Measurements from ENCODE around the gene CMIP.
"Not testable (repeated sequence)": the region's sequence is repeated elsewhere in the genome, so short reads cannot be mapped to it uniquely, and the experiment has no call there.

DNA sequence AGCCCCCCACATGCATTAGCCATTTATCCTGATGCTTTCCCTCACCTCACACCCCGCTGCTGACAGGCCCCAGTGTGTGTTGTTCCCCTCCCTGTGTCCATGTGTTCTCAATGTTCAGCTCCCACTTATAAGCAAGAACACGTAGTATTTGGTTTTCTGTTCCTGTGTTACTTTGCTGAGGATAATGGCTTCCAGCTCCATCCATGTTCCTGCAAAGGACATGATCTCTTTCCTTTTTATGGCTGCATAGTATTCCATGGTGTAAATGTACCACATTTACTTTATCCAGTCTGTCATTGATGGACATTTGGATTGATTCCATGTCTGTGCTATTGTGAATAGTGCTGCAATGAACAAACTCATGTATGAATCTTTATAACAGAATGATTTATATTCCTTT, 39.6 kb upstream of the CMIP start:
- TF ChIP-seq, protein P1, sequence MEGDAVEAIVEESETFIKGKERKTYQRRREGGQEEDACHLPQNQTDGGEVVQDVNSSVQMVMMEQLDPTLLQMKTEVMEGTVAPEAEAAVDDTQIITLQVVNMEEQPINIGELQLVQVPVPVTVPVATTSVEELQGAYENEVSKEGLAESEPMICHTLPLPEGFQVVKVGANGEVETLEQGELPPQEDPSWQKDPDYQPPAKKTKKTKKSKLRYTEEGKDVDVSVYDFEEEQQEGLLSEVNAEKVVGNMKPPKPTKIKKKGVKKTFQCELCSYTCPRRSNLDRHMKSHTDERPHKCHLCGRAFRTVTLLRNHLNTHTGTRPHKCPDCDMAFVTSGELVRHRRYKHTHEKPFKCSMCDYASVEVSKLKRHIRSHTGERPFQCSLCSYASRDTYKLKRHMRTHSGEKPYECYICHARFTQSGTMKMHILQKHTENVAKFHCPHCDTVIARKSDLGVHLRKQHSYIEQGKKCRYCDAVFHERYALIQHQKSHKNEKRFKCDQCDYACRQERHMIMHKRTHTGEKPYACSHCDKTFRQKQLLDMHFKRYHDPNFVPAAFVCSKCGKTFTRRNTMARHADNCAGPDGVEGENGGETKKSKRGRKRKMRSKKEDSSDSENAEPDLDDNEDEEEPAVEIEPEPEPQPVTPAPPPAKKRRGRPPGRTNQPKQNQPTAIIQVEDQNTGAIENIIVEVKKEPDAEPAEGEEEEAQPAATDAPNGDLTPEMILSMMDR (IDR thresholded peaks at IDR 0.05), result not testable (repeated sequence)
- TF ChIP-seq POLR2A (IDR thresholded peaks at IDR 0.05); EP300 (IDR thresholded peaks at IDR 0.05; ENCODE audit: low read depth): not testable (repeated sequence)

Measured in transverse colon (tissue), 3 donors.